Right hindlimb (tissue), 1 donor: ENCODE measurements around the gene SEC62.
A peak's percentile ranks its signal among the peaks of the same experiment; 100 is the strongest.

ENCODE experiments used
- DNase-seq: peaks from one replicate; pipeline ENCODE4 v3.0.0-alpha.2; 2018

The SEC62 gene

GRCh38 chr3:169966951-169967915, 626 bp downstream of the SEC62 start:
- DNase-seq: no peak

- DNase-seq: no peak
Measured at GRCh38 chr3:169968224-169968885, 1.7 kb downstream of the SEC62 start.

GRCh38 chr3:169969174-169970095, 2.8 kb downstream of the SEC62 start:
- no peak for DNase-seq

GRCh38 chr3:169970847-169971246, 4.2 kb downstream of the SEC62 start:
- DNase-seq: no peak

- DNase-seq: no peak
Measured at GRCh38 chr3:169971522-169971921, 4.9 kb downstream of the SEC62 start.

GRCh38 chr3:169980055-169980454, 13.4 kb downstream of the SEC62 start:
- no peak for DNase-seq

- DNase-seq: no peak
Measured at GRCh38 chr3:169984292-169984691, 17.7 kb downstream of the SEC62 start.

GRCh38 chr3:169990431-169990830, 23.8 kb downstream of the SEC62 start:
- DNase-seq: no peak

GRCh38 chr3:169992156-169992555, 25.5 kb downstream of the SEC62 start:
- no peak for DNase-seq

- DNase-seq: no peak
Measured at GRCh38 chr3:169992781-169993180, 26.2 kb downstream of the SEC62 start.

GRCh38 chr3:169993761-169994160, 27.2 kb downstream of the SEC62 start:
- no peak for DNase-seq

GRCh38 chr3:169996063-169996462, 29.5 kb downstream of the SEC62 start:
- DNase-seq: no peak

GRCh38 chr3:169998668-169999131, 32.1 kb downstream of the SEC62 start:
- no peak for DNase-seq

GRCh38 chr3:169999433-169999832, 32.8 kb downstream of the SEC62 start:
- no peak for DNase-seq

GRCh38 chr3:170000051-170000450, 33.4 kb downstream of the SEC62 start:
- DNase-seq: no peak

- no peak for DNase-seq
Measured at GRCh38 chr3:170002231-170002630, 35.6 kb downstream of the SEC62 start.

GRCh38 chr3:170002879-170003278, 36.3 kb downstream of the SEC62 start:
- no peak for DNase-seq

GRCh38 chr3:170003881-170004356, 37.3 kb downstream of the SEC62 start:
- DNase-seq: no peak

GRCh38 chr3:170007031-170007663, 40.5 kb downstream of the SEC62 start:
- peak; percentile 16 for DNase-seq

GRCh38 chr3:170010498-170010897, 43.9 kb downstream of the SEC62 start:
- no peak for DNase-seq

GRCh38 chr3:170012683-170013400, 46.2 kb downstream of the SEC62 start:
- no peak for DNase-seq
